Middle frontal gyrus (tissue), 1 donor: Measurements from ENCODE around the gene FBXW7.
"Not testable (repeated sequence)": the region's sequence is repeated elsewhere in the genome, so short reads cannot be mapped to it uniquely, and the experiment has no call there.

ENCODE experiments used
- DNase-seq: peaks from one replicate; pipeline ENCODE4 v3.0.0-alpha.2; 2015; ENCODE audit warnings: low spot score; ENCODE audit errors: extremely low spot score

FBXW7 gene

GRCh38 chr4:152535903-152536544 lies at the start of gene FBXW7:
Gene FBXW7, minus strand, starts transcription at chr4:152536092. Its CDS starts 124,289 bp downstream, at chr4:152411803.
- DNase-seq, result peak; percentile 99

- DNase-seq, result no peak
Measured at GRCh38 chr4:152585023-152585441, 49.1 kb upstream of the FBXW7 start.

GRCh38 chr4:152581536-152582160 lies 45.8 kb upstream of the FBXW7 start:
- no peak for DNase-seq

GRCh38 chr4:152579916-152580315 lies 44.0 kb upstream of the FBXW7 start:
- no peak for DNase-seq

GRCh38 chr4:152579107-152579764 lies 43.3 kb upstream of the FBXW7 start:
- DNase-seq, result no peak

- no peak for DNase-seq
Measured at GRCh38 chr4:152578670-152579069, 42.8 kb upstream of the FBXW7 start.

GRCh38 chr4:152577708-152578396 lies 42.0 kb upstream of the FBXW7 start:
- DNase-seq, result no peak

GRCh38 chr4:152575533-152575932 lies 39.6 kb upstream of the FBXW7 start:
- DNase-seq, result no peak

- no peak for DNase-seq
Measured at GRCh38 chr4:152573861-152574260, 38.0 kb upstream of the FBXW7 start.

- DNase-seq, result no peak
Measured at GRCh38 chr4:152572417-152573086, 36.7 kb upstream of the FBXW7 start.

GRCh38 chr4:152571770-152572169 lies 35.9 kb upstream of the FBXW7 start:
- DNase-seq, result no peak

- DNase-seq, result no peak
Measured at GRCh38 chr4:152571296-152571695, 35.4 kb upstream of the FBXW7 start.

- no peak for DNase-seq
Measured at GRCh38 chr4:152565333-152565732, 29.4 kb upstream of the FBXW7 start.

- no peak for DNase-seq
Measured at GRCh38 chr4:152564336-152564735, 28.4 kb upstream of the FBXW7 start.

GRCh38 chr4:152563209-152563608 lies 27.3 kb upstream of the FBXW7 start:
- DNase-seq, result no peak

- no peak for DNase-seq
Measured at GRCh38 chr4:152559641-152560040, 23.7 kb upstream of the FBXW7 start.

- no peak for DNase-seq
Measured at GRCh38 chr4:152558396-152558795, 22.5 kb upstream of the FBXW7 start.

GRCh38 chr4:152556834-152557233 lies 20.9 kb upstream of the FBXW7 start:
- no peak for DNase-seq

- no peak for DNase-seq
Measured at GRCh38 chr4:152556283-152556682, 20.4 kb upstream of the FBXW7 start.

- DNase-seq, result no peak
Measured at GRCh38 chr4:152554742-152555141, 18.9 kb upstream of the FBXW7 start.

GRCh38 chr4:152550687-152551086 lies 14.8 kb upstream of the FBXW7 start:
- not testable (repeated sequence) for DNase-seq
